Psoas muscle (tissue), 8 donors: ENCODE data around the gene TMEM179. TPM values are rescaled to one million over a fixed set of nuclear protein-coding genes. Genes with fewer than 3 reads are reported as not detected.

Experiments
- ATAC-seq, 4 donors: fragments of 200-7000 bp; cut with Tn5 transposase; one replicate each; pipeline ENCODE4 v1.9.1; 2020; ENCODE audit warnings: moderate library complexity in 3 of 4, mild to moderate bottlenecking in 2 of 4
- DNase-seq, 2 donors: peaks; one replicate each; pipeline ENCODE4 v3.0.0-alpha.2; 2020
- H3K27ac ChIP-seq: fragments of 200-600 bp; one replicate; pipeline ENCODE4 v1.8.0; 2022
- H3K27me3 ChIP-seq, 3 donors: fragments of 200-600 bp in 1 of 3; one replicate each; pipeline versions ENCODE4 v1.6.1 to v1.8.0; 2013 to 2022; ENCODE audit warnings: low read length in 2 of 3, mild to moderate bottlenecking in 2 of 3, moderate library complexity in 1 of 3; ENCODE audit not compliant: insufficient read depth in 3 of 3
- H3K36me3 ChIP-seq, 2 donors: fragments of 200-600 bp in 1 of 2; one replicate each; pipeline versions ENCODE4 v1.6.1 to v1.8.0; 2013 to 2022; ENCODE audit warnings: low read depth in 1 of 2, mild to moderate bottlenecking in 1 of 2, moderate library complexity in 1 of 2; ENCODE audit not compliant: insufficient read depth in 1 of 2
- H3K4me1 ChIP-seq: fragments of 200-600 bp; one replicate; pipeline ENCODE4 v1.8.0; 2022
- H3K4me3 ChIP-seq: fragments of 200-600 bp; one replicate; pipeline ENCODE4 v1.8.0; 2022; ENCODE audit warnings: mild to moderate bottlenecking
- H3K9me3 ChIP-seq: fragments of 200-600 bp; one replicate; pipeline ENCODE4 v1.8.0; 2022
- CTCF ChIP-seq: fragments of 200-600 bp; IDR thresholded peaks from one replicate; pipeline ENCODE4 v1.8.0; 2022; ENCODE audit warnings: antibody characterized with exemption
- WGBS, 3 donors: extraction: QIAGEN DNeasy Blood & Tissue Kit; methylation state at CpG; one replicate each; pipeline versions ENCODE4 v1.1.6 to v1.1.7; 2013; 5-methylcytosine and 5-hydroxymethylcytosine counted together
- intact Hi-C, 2 donors: fragments of 100-400 bp; cut with DNase I; formaldehyde crosslinking; loops; one replicate each; pipeline versions ENCODE4 v1.11.0 to v1.14.2; 2022
- polyA plus RNA-seq, 3 donors: library from polyadenylated mRNA; stranded (reverse); fragments of 200-250 nt; gene quantifications; one replicate each; pipeline ENCODE4 v1.2.3, GENCODE V29; 2013
- total RNA-seq, 4 donors: library from RNA; stranded (reverse); fragmentation: NEBNext Ultra II Directional in 2 of 4; extraction: Animal tissue kit (Norgen Biotek cat#: 25700) in 2 of 4; gene quantifications; one replicate each; pipeline versions ENCODE4 v1.2.1 to v1.2.4, GENCODE V29; 2021 to 2023
- donor health status: healthy with polysubstance abuse.
- donor health status: DM: no; HTN: no; CAD: no; lungs with moderate emphysema.
- donor health status: Bipolar disorder and iron deficiency.
- donor health status: healthy.
- donor health status: DM: yes; HTN: yes; CAD: no.
- donor health status: DM: no; HTN: no; CAD: no.
- donor health status: DM: no; HTN: no; CAD: no.
- donor health status: DM: yes; HTN: yes; CAD: no.

The TMEM179 gene
- total and polyA plus RNA-seq, 7 donors: 0.01 TPM; not detected in 6

- Histone ChIP-seq H3K36me3 (no peaks in the 10 kb centered on the region), H3K27me3 (peaks cover 0 to 4% (median 0%) of the 10 kb centered on the region in 3 donors), H3K4me3 (no peak overlapping the region), H3K4me1 (peaks cover 37% of the 10 kb centered on the region), H3K9me3 (no peaks in the 10 kb centered on the region), H3K27ac (no peak overlapping the region)
- no peak for TF ChIP-seq CTCF
- WGBS, 3 donors: 66 to 71% (median 67%) methylated on average over 15 to 16 of the region's 16 CpGs
- ATAC-seq (no peak), DNase-seq (no peak)
- intact Hi-C loops: no loop called here
Measured at GRCh38 chr14:104576232-104576969, 28.2 kb downstream of the TMEM179 start.

GRCh38 chr14:104574978-104575583 lies 29.5 kb downstream of the TMEM179 start:
- Histone ChIP-seq H3K36me3 (no peaks in the 10 kb centered on the region), H3K4me1 (peaks cover 25% of the 10 kb centered on the region), H3K27me3 (peaks cover 0 to 4% (median 0%) of the 10 kb centered on the region in 3 donors), H3K9me3 (no peaks in the 10 kb centered on the region), H3K27ac (no peak overlapping the region), H3K4me3 (no peak overlapping the region)
- intact Hi-C loops: loop anchor here in 1 of 2 donors (5.0 kb wide), 1 partner anchor 498 kb away; no protein-coding TSS in a partner anchor
- WGBS, 3 donors: 85 to 90% (median 87%) methylated on average over 30 to 31 of the region's 31 CpGs
- DNase-seq: no peak
- no peak for TF ChIP-seq CTCF
- ATAC-seq: no peak

GRCh38 chr14:104574536-104574935 lies 30.0 kb downstream of the TMEM179 start:
- Histone ChIP-seq H3K4me3 (no peak overlapping the region), H3K36me3 (no peaks in the 10 kb centered on the region), H3K4me1 (peaks cover 20% of the 10 kb centered on the region), H3K9me3 (no peaks in the 10 kb centered on the region), H3K27ac (no peak overlapping the region), H3K27me3 (peaks cover 0 to 4% (median 0%) of the 10 kb centered on the region in 3 donors)
- DNase-seq (no peak), ATAC-seq (no peak)
- no peak for TF ChIP-seq CTCF
- 80 to 86% (median 84%) methylated on average over 14 of the region's 14 CpGs for WGBS, 3 donors
- intact Hi-C loops: loop anchor here in 1 of 2 donors (5.0 kb wide), 1 partner anchor 497 kb away; no protein-coding TSS in a partner anchor

- Histone ChIP-seq H3K27ac (no peak overlapping the region), H3K4me3 (no peak overlapping the region), H3K36me3 (no peaks in the 10 kb centered on the region), H3K4me1 (peaks cover 14% of the 10 kb centered on the region), H3K27me3 (peaks cover 0 to 4% (median 2%) of the 10 kb centered on the region in 3 donors), H3K9me3 (no peaks in the 10 kb centered on the region)
- intact Hi-C loops: loop anchor here in 1 of 2 donors (5.0 kb wide), 1 partner anchor 497 kb away; no protein-coding TSS in a partner anchor
- DNase-seq: no peak
- ATAC-seq: peak in 1 of 4 donors; percentile 32
- no peak for TF ChIP-seq CTCF
- whole genome bisulfite sequencing, 3 donors: 57 to 66% (median 65%) methylated on average over 9 of the region's 9 CpGs
Measured at GRCh38 chr14:104573930-104574329, 30.6 kb downstream of the TMEM179 start.
